Stimulated activated CD8-positive, alpha-beta memory T cell treated with anti-CD3 and anti-CD28 coated beads, Interleukin-12 subunit alpha, Interleukin-12 subunit beta, amount 100 ng/mL, for 24 hours (primary cell): ENCODE data around the gene BUD23.
"Not testable (repeated sequence)": the region's sequence is repeated elsewhere in the genome, so short reads cannot be mapped to it uniquely, and the experiment has no call there.

Source experiments
- DNase-seq: peaks from one replicate; pipeline ENCODE4 v3.0.0-alpha.2; 2020; ENCODE audit errors: extremely low read depth

The BUD23 gene, protein sequence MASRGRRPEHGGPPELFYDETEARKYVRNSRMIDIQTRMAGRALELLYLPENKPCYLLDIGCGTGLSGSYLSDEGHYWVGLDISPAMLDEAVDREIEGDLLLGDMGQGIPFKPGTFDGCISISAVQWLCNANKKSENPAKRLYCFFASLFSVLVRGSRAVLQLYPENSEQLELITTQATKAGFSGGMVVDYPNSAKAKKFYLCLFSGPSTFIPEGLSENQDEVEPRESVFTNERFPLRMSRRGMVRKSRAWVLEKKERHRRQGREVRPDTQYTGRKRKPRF

DNA sequence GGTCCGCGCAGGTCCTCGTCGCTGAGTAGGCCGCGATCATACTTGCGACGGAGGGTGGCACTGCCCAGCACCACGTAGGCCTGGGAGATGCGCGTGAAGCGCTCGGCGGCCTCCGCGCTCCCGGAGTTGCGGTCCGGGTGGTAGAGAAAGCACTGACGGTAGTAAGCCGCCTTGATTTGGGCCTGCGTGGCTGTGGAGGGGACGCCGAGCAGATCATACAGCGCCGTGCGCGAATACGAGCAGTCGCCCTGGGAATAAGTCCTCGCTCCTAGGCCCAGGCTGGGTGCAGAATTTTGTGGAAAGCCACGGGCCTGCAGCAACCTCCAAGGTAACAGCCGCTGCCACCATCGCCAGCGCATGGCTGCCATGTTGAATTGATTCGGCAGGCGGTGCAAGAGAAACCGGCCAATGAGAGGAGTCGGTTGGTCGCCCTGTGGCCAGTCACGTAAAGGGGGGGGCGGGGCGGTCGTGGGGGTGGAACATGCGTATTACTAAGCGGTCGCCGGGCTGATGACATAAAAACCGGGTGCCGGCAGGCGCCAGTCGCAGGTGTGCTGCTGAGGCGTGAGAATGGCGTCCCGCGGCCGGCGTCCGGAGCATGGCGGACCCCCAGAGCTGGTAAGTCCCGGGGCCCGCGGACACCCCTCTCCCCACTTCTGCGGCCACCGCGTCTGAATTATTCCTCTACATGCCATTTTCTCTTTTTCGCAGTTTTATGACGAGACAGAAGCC is at the start of gene BUD23, which contains the start of gene DNAJC30:
TSS of gene BUD23 (plus strand) at position 542 of the 732 bp plus-strand sequence. CDS start at position 571, 29 bp downstream.
TSS of gene DNAJC30 (minus strand) at position 398 of the 732 bp plus-strand sequence. CDS start at position 368, 30 bp downstream.
- DNase-seq = peak; percentile 97

DNA sequence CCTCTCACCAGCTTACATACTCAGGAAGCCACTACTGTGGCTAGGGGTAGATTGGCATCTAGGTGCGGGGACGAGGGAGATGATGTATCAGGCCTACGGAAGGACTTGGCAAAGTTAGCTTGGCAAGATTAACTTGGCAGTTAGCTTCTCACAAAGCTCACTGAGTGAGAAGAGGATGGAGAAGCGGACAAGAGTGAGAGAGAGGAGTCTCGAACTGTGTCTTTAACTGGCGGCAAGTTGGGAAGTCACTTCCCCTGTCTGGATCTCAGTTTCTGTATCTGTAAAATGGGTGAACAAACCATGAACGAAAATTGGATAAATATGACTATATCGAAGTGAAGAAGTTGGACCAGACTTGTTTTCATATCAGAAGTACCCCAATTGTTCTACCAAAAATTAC is 49.6 kb upstream of the BUD23 start:
- no peak for DNase-seq

DNA sequence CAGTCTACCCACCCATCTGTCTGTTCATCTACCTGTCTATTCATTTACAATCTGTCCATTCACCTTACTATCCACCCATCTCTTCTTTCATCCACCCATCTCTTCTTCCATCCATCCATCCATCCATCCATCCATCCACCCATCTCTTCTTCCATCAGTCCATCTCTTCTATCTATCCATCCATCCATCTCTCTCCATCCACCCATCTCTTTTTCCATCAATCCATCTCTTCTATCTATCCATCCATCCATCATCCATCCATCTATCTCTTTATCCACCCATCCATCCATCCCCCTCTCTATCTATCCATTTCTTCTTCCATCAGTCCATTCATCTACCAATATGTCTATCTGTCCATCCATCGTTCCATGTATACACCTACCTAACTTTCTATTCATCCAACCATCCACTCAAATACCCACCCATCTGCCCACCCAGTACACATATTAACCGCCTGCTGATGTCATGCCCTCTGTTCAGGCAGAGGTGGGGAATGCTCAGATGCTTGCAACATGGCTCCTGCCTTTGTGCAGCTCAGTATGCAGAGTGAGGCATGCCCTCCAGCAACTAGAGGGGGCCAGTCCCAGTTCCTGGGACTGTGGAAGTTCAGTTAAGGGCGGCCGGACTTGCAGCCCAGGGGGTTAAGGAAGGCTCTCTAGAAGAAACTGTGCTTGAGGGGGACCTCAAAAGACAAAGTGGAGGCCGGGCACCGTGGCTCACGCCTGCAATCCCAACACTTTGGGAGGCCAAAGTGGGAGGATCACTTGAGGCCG is 47.8 kb upstream of the BUD23 start:
- DNase-seq = no peak

DNA sequence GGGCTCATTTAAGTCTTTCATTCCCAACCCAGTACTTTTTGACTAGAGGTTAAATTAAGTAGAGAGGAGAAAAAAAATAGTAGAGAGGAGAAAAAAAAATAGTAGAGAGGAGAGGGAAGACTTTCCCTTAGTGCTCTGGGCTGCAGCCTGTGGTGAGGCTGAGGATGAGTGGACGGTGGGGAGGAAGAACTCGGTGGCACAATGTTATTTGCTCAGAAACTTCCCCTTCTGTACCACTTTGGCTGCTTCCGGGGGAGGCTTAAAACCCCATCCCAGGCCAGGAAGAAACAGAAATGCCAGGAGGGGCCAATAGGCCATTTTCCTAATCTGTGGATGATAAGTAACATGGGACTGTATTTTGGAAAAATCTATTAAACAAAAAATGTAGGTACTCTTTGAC is 44.5 kb upstream of the BUD23 start:
- no peak for DNase-seq

DNA sequence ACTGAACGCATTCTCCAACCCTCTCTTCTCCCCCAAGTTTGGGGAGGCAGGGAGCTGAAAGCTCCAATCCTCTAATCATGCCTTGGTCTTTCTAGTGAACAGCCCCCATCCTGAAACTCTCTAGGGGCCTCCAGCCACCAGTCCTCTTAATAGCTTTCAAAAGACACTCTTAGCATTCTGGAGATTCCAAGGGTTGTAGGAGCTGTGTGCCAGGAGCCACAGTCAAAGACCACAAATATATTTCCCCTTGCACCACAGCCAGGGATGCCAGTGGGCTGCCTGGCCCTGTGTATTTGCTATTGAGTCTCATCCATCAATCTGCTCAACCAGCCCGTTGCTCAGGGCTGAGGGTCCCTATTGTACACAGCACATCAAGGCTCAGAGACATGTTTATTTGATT is 40.6 kb upstream of the BUD23 start:
- DNase-seq = no peak

DNA sequence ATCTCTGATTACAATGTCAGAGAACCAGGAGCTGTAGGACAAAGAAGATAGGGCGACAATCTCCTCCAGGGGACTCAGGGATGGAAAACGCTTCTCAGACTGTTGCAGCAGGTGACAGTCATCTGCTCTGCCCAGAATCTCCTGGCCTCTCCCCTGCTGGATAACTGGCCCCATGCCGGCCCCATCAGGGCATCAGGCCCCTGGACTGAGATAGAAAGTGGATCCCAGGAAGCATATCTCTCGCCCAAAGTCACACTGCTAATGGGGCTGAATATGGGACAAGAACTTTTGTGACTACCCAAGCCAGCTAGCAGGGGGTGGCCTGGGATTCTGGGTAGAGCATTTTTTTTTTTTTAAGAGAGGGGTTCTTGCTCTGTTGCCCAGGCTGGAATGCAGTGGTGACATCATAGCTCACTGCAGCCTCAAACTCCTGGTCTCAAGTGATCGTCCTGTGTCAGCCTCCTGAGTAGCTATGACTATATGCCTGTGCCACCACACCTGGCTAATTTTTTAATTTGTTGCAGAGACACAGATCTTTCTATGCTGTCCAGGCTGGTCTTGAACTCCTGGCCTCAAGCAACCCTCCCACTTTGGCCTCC is 38.6 kb upstream of the BUD23 start:
- DNase-seq = no peak

DNA sequence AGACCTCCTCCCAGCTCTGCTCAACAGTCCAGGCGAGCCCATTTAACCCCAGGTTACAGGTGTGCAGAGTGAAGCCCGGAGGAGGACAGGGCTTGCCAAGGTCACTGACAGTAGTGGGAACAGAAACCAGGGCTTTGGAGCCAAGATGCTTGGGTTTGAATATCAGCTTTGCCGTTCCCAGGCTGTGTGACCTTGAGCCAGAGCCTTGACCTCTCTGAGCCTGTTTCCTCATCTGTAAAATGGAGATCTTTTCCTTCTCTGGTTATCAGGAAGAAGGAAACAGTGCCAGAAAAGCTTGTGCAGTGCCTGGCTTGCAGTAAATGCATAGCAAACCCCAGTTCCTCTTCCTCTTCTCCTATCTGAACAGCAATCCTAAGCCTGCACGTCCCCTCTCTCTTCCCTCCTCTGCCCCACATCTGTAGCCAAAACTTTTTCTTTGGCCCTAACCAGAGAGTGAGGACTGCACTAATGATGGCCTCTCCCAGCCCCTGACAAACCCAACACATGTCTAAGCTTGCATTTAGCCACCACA is 37.7 kb upstream of the BUD23 start:
- no peak for DNase-seq

DNA sequence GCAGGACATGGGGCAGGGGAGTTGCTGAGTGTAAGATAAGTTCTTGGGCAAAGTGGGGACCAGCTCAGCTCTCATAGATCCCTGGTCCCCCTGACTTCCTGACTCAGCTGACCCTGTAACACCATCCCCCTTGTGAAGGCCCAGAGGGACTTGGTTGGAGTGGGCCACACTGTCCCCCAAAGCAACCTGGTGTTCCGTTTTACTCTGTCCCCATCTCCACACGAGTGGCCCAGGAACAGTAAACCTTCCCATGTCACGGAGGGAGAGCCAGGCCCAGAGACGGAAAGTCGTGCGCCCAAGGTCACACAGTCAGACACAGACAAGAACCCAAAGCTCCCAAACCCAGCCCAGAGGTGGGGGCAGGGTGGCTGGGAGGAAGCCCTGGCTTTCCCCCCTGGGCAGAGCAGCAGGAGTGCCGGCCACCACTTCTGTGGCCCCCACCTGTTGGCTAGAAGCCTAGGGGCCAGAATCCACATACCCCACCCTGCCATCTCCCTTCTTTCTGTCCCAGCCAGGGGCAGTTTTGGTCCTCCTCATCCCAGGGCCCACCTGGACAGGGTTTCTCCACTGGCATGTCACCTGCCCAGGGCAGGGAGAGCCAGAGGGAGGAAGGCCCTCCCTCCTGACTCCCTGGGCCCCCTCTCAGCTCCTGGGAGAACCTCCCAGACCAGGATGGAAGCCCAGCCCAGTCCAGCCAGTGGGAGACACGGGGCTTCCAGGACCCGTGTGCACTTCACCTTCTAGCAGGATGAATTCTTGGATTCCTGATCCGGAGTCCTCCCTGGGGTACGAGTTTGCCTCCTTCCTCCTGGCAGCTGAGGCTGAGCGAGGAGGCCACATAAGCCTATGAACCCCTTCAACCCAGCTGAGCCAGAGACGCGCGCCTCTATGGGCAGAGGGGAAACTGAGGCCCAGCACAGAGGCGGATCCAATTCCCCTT is 36.3 kb upstream of the BUD23 start:
- no peak for DNase-seq

DNA sequence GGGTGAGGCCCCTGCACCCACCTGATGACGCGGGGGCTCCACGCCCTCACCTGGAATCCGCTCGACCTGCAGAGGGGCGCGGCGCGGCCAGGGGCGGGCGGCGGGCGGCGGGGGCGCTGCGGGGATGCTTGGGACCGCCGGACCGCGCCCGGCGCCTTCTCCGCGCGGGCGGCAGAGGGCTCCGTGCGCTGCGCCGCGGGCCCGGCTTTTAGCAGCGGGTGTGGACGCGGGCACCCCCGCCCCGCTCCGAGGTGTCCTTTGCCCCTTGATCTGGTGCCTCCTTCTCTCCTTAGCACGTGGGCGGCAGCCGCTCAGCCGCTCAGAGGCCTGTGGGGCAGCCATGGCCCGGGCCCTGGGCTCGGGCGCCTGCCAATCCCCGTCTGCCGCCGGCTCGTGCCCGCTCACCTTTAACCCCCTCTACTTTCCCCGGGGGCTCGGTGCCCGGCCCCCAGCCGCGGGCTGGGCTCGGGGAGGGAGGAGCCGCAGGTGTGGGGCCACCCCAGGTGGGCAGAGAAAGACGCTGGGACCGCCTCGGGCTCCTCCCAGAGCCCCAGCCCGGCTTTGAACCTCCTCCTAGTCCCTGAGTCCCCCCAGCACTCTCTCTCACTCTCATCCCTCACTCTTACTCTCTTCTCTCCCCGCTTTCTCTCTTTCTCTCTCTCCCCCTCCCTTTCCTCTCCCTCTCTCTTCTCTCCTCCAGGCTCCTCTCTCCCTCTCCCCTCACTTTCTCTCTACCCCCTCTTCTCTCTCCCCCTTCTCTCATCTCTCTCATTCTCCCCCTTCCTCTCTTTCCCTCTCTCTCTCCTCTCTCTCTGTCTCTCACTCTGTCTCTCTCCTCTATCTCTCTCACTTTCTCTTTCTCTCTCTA is 35.4 kb upstream of the BUD23 start:
- DNase-seq = no peak

DNA sequence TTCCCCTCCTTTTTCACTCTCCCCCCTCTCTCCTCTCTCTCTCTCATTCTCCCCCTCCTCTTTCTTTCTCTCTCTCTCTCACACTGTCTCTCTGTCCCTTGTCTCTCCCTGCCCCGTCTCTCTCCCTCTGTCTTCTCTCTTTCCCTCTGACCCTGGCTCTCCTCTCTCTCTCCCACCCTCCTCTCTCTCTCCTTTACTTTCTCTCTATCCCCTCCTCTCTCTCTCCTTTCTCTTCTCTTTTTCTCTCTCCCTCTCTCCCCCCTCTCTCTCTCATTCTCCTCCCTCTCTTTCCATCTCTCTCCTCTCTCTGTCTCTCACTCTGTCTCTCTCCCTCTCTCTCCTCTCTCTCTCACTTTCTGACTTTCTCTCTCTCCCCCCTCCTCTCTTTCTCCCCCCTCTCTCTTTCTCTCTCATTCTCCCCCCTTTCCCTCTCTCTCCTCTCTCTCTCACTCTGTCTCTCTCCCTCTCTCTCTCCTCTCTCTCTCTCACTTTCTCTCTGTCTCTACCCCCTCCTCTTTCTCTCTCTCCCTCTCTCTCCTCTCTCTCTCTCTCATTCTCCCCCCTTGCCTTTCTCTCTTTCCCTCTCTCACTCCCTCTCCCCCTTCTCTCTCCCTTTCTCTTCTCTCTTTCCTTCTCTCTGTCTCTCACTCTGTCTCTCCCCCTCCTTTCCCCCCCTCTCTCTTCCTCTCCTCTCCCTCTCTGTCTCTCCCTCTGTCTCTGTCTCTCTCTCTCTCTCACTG is 34.6 kb upstream of the BUD23 start:
- DNase-seq = no peak

DNA sequence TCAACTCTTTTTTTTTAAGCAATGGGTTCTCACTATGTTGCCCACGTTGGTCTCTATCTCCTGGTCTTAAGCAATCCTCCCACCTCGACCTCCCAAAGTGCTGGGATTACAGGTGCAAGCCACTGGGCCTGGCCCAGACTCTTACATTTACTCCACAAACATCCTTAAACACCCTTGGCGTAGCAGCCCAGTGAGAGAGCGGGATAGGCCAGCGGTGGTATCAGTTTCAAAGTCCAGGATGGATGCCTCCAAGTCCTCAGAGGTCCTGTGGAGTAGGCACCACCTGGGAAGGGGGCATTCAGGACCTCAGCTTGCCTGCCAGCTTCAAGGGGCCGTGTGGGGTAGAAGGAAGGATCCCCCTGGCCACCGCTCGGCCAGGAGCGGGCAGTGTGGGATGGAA is 33.8 kb upstream of the BUD23 start:
- DNase-seq = no peak

DNA sequence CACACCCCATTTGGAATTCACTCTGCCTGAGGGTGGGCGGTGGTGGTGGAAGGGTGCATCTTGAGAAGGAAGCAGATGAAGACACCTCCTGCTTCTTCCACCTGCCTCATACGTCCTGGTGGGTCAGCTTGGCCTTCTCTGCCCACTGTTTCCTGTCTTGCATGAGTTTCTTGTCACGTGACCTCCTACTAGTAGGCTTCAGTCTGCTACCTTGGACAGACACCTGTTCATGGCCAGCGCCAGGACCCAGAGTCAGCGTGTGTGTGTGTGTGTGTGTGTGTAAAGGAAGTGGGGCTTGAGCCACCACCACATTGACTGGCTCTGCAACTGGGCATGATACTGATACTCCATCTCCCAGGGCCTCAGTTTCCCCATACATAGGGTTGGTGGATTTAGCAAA is 32.9 kb upstream of the BUD23 start:
- no peak for DNase-seq

DNA sequence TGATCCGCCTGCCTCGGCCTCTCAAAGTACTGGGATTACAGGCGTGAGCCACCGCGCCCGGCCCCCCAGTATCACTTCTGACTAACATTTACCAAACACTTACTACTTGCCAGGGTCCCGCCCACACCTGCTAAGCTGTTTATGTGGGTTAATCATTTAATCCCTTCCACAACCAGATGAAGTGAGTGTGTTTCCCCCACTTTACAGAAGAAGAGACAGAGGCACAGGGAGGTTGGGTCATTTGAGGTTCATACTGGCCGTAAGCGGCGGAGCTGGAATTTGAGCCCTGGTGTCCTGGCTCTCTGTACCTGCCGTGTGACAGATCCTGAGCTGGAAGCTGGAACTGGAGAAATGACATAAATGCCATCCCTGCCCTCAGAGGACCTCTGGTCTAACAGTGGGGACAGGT is 30.9 kb upstream of the BUD23 start:
- no peak for DNase-seq

DNA sequence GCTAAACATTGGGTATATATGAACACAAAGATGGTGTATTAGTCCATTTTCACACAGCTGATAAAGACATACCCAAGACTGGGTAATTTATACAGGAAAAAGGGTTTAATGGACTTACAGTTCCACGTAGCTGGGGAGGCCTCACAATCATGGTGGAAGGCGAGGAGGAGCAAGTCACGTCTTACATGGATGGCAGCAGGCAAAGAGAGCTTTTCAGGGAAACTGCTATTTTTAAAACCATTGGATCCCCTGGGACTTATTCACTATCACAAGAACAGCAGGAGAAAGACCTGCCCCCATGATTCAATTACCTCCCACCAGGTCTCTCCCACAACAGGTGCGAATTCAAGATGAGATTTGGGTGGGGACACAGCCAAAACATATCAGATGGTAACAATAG is 28.1 kb upstream of the BUD23 start:
- not testable (repeated sequence) for DNase-seq

DNA sequence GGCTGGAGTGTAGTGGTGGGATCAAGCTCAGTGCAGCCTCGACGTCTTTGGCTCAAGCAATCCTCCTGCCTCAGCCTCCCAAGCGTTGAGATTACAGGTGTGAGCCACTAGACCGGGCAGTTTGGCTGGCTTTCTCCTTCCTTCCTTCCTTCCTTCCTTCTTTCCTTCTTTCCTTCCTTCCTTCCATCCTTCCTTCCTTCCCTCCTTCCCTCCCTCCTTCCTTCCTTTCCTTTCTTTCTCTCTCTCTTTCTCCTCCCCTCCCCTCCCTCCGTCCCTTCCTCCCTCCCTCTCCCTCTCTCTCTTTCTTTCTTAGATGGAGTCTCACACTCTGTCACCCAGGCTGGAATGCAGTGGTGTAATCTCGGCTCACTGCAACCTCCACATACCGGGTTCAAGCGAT is 23.4 kb upstream of the BUD23 start:
- DNase-seq = no peak

DNA sequence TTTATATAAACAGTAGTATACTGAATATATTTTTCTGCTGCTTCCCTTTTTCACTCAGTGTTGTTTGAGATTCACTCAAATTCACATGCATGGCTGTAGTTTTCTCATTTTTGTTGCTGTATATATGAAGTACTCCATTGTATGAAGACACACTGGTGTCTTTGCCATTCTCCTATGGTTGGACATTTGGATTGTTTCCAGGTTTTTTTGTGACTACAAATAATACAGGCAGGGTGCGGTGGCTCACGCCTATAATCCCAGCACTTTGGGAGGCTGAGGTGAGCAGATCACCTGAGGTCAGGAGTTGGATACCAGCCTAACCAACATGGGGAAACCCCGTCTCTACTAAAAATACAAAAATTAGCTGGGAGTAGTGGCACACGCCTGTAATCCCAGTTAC is 22.8 kb upstream of the BUD23 start:
- DNase-seq = not testable (repeated sequence)

DNA sequence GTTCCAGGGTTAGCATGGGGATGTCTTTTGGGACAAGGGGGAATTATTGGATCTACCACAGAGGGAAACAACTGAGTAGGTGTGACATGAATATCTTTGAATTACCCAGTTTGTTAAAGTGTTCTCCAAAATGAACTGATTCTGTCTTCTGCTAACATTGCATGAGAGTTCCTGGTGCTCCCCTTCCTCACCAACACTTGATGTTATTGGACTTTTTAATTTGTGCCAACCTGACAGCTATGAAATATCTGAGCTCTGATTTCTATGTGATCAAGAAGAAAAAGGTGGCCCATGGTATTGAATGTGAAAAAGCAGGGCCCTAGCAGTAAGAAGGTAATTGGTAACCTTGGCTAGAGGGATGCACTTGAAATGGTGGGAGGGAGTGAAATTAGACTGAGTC is 20.4 kb upstream of the BUD23 start:
- DNase-seq = no peak

DNA sequence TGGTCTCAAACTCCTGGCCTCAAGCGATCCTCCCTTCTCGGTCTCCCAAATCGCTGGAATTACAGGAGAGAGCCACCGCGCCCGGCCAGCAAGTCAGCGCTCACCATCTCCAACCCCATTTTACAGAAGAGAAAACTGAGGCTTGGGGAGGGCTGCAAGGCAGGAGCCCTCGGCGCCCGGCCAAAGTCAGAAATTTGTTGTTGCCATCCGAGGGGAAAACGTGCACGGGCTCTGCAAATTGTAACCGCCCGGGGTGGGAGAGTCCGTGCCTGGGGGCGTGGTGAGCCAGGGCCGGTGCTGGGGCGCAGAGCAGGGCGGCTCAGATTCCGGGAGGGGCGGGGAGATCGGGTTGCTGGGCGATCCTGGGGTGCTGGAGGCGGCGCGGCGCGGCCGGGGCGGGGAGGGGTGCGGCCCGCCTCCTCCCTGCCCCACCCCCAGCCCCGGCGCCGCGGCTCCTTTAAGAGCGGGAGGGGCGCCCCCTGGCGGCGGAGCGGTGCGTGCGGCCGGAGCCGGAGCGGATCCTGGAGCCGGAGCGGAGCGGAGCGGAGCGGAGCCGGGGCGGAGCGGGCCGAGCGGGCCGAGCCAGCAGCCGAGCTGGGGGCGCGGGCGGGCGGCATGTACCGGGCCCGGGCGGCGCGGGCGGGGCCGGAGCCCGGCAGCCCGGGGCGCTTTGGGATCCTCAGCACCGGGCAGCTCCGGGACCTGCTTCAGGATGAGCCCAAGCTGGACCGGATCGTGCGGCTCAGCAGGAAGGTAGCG is 15.9 kb upstream of the BUD23 start, which contains the start of gene VPS37D:
TSS of gene VPS37D (plus strand) at position 488 of the 759 bp plus-strand sequence. CDS start at position 616, 128 bp downstream.
- DNase-seq = peak; percentile 82
